M059J (cell line): ENCODE measurements around the gene ERFE. TPM values are rescaled to one million over a fixed set of nuclear protein-coding genes. Genes with fewer than 3 reads are reported as not detected.

Experiments used
- DNase-seq: peaks from one replicate; pipeline ENCODE4 v3.0.0-alpha.2; 2012; ENCODE audit warnings: low read depth
- total RNA-seq: library from RNA; depleted of rRNA; stranded (reverse); fragments of >200 nt; shearing (Covaris generic); gene quantifications from 2 replicates; pipeline ENCODE4 v1.2.3, GENCODE V29; 2014

The ERFE gene
- total RNA-seq, 1 experiment from 2014 or later, result 1.6 TPM

DNA sequence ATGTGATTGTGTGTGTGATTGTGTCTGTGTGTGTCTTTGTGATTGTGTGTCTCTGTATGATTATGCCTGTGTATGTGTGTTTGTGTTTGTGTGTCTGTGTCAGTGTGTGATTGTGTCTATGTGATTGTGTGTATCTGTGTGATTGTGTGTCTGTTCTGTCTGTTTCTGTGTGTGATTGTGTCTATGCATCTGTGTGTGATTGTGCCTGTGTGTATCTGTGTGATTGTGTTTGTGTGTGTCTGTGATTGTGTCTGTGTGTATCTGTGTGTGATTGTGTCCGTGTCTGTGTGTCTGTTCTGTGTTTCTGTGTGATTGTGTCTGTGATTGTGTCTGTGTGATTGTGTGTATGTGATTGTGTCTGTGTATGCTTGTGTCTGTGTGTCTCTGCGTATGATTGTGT, 32.4 kb upstream of the ERFE start:
- DNase-seq, result no peak

DNA sequence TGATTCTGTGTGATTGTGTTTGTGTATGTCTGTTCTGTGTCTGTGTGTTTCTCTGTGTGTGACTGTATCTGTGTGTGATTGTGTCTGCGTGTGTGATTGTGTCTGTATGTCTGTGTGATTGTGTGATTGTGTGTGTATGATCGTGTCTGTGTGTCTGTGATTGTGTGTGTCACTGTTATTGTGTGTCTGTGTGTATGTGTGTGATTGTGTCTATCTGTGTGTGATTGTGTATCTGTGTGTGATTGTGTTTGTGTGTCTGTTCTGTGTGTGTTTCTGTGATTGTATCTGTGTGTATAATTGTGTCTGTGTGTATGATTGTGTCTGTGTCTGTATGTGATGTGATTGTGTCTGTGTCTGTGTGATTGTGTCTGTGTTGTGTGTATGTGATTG, 32.0 kb upstream of the ERFE start:
- no peak for DNase-seq

DNA sequence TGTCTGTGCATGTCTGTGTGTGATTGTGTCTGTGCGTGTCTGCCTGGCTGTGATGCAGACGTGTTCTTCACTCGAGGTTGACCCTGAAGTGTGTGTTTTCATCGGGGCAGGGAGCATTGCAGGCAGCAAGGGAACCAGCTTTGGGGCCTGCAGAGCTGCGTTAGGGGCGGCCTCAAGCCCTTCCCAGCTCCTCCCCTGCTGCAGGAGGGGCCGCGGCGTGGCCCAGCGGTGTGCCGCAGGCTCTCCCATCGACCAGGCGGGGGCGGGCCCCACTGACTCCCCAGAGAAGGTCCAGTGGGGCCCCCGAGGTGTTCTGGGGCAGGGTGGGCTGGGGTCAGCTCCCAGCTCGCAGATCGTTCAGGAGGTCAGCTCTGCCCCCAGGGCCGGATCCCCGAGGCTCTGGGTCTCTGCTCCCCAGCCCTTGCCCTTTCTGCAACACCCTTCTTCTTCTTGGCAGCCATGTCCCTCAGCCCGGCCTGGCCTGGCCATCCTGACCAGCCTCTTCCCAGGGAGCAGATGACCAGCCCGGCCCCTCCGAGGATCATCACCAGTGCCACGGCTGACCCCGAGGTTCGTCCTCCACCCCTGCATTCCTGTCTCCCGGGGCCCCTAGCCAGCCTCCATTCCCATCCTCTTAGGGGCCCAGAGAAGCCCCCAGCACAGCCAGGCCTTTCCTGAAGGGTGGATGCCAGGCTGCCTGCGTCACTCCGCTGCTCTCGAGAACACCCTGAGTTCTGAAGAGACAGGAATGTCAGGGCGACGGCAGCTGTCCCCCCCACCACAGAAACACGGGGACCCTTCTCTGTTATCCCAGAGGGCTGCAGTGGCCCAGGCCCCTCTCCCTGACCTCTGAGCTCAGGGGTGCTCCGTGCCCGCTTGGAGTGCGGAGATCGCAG, 31.4 kb upstream of the ERFE start:
- DNase-seq, result no peak

DNA sequence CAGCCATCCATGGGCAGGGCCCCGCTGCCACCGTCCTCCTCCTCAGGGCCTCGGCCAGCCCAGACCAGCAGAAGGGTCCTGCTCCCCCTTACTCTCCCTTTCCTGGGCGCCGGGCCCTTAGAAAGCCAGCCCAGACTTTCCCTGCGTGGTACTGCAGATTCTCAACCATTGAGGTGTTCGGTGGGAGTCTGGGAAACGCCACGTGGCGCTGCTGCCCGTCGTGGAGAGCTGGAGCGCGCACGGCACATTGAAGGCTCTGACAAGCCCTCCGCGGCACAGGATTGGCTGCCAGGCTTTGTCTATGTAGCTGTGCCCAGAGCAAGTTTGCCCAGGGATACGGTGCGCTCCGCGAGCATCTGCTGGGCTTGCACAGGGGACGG, 30.7 kb upstream of the ERFE start:
- no peak for DNase-seq

DNA sequence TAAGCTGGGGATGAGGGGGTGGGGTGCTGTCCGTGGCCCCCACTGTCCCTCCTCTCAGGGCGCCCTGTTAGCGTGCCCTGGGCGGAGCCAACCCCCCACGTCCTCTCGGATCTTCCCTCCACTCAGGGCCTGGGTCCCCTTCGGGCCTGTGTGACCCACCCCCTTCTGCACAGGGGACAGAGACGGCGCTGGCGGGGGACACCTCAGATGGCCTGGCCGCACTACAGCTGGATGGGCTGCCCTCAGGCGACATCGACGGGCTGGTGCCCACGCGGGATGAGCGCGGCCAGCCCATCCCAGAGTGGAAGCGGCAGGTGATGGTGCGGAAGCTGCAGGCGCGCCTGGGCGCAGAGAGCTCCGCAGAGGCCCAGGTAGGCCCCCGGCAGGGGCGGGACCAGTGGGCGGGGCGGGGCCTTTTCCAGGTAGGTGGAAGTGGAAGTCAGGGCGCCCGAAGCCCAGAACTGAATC, 30.2 kb upstream of the ERFE start:
- no peak for DNase-seq

DNA sequence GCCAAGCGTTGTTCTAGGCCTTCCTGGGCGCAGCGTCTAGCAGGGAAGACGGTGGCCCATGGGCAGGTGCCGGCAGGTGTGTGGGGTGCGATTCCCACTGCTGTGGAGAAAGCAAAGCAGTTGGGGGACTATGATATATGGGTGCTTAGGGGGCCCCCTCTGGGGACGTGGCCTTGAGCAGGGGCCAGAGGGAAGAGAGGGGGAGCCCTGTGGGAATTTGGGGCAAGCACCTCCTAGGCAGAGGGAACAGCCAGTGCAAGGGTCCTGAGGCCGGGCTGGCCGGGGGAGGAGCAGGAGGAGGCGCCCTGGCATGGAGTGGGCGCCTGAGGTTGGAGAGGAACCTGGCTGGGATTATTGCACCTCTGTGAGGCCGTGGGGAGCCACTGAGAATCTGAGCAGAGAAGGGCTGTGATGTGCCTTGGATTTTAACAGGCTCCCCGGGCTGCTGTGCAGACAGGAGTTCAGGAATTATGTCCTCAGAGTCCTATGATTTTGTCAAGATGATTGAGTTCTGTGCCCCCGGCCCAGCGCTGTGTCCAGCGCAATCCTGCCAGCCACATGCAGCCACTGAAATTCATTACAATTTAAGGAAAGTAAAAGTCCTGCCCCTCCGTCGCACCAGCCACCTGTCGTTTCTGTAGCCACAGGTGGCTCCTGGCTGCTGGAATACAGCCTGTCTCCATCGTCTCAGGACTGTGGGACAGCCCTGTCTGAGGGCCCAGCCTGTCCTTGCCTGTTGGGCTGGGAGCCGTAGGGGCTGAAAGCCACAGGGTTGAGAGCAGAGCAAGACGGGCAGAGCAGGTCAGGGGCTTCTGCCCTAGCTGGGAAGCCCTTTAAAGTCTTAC, 29.4 kb upstream of the ERFE start:
- DNase-seq, result no peak

DNA sequence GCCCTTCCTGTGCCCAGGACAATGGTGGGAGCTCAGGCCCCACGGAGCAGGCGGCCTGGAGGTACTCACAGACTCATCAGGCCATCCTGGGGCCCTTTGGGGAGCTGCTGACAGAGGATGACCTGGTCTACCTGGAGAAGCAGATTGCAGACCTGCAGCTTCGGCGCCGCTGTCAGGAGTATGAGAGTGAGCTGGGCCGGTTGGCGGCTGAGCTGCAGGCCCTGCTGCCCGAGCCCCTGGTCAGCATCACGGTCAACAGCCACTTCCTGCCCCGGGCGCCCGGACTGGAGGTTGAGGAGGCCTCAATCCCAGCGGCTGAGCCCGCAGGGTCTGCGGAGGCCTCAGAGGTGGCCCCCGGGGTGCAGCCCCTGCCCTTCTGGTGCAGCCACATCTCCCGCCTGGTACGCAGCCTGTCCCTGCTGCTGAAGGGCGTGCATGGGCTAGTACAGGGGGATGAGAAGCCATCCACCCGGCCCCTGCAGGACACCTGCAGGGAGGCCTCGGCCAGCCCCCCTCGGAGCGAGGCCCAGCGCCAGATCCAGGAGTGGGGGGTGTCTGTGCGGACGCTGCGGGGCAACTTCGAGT, 28.6 kb upstream of the ERFE start:
- no peak for DNase-seq

DNA sequence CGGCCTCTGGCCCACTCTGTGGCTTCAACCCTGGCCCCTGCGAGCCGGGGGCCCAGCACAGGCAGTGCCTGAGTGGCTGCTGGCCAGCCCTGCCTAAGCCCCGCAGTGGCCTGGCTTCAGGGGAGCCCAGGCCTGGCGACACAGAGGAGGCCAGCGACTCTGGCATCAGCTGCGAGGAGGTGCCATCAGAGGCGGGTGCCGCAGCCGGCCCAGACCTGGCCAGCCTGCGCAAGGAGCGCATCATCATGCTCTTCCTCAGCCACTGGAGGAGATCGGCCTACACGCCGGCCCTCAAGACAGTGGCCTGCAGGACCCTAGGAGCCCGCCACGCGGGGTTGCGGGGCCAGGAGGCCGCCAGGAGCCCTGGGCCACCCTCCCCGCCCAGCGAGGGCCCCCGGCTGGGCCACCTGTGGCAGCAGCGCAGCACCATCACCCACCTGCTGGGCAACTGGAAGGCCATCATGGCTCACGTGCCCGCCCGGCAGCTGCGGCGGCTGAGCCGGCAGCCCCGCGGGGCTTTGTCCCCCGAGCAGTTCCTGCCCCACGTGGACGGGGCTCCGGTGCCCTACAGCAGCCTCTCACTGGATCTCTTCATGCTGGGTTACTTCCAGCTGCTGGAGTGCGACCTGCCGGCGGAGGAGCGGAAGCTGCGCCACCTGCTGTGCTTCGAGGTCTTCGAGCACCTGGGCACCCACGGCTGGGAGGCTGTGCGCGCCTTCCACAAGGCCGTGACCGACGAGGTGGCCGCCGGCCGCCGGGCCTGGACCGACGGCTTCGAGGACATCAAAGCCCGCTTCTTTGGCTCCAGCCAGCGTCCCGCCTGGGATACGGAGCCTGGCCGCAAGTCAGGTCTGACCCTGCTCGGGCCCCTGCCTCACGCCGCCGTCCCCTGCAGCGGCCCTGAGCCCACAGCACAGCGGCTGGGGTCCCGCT, 27.8 kb upstream of the ERFE start:
- no peak for DNase-seq

DNA sequence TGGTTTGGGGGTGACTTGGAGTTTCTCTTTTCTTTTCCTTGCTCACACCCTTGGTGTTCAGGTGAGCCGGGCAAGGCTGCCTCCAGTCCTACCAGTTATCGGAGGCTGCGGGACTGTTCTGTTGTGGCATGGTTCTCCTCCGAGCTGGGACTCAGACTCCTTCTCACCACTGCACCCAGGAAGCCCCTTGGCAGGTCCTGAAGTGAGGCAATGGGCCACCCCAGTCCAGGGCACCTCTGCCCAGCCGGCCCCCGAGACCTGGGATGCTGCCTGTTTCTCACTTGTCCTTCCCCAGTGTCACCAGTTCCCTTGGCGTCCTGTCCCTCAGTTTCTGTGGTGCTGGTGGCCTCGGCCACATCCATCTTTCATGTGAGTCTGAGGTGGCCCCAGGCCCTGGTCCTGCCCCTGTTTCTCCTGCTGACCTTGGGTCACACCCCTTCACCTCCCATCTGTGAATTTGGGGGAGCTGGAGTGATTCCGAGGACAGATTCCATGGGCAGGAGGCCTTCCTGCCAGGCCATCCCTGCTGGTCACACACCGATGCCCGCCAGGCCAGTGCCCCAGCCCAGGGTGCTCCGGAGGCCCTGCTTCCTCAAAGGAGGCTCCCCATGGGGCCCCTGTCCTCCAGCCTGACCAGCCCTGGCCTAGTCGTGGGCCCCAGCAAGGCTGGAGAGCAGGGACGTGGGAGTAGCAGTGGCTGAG, 26.9 kb upstream of the ERFE start:
- no peak for DNase-seq

DNA sequence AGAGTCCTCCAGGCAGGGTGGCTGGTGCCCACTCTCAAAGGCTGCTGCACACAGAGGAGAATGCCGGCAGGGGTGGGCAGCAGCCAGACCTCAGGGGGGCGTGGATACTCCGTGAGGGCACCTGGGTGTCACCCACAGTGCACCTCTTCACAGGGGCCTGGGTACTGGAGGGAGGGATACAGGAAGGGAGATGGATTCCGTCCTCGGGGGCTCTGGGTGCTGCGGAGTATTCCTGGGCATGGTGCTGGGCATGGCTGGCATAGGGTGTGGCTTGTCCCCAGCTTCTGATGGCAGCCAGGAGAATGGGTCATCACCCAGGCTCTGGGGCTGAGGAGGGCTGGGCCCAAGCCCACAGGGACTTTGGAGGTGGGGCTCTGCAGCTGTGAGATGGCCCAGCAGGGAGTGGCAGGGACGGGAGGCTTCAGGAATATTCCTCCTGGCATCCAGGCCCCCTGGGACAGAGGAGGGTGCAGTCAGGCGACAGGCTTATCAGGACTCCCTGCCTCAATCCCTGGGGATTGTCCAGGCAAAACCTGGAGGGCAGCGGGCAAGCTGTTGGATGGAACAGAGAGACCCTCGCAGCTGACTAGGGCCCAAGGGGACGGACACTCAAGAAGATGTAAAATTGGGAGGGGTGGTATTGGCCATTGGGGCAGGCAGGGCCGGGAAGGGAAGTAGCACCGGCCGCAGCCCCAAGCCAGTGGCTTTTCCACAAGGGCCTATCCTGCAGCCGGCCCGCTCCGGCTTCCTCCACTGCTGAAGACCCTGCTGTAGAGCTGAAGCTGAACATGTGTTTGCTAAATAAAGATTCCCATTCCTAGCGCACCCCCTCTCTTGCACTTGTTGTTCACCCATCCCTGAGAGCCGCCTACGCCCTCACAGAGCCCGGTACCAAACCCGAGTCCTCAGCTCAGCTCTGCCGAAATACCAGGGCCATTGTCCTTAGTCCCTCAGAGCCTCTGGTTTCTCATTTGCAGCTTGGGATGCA, 26.0 kb upstream of the ERFE start:
- no peak for DNase-seq

DNA sequence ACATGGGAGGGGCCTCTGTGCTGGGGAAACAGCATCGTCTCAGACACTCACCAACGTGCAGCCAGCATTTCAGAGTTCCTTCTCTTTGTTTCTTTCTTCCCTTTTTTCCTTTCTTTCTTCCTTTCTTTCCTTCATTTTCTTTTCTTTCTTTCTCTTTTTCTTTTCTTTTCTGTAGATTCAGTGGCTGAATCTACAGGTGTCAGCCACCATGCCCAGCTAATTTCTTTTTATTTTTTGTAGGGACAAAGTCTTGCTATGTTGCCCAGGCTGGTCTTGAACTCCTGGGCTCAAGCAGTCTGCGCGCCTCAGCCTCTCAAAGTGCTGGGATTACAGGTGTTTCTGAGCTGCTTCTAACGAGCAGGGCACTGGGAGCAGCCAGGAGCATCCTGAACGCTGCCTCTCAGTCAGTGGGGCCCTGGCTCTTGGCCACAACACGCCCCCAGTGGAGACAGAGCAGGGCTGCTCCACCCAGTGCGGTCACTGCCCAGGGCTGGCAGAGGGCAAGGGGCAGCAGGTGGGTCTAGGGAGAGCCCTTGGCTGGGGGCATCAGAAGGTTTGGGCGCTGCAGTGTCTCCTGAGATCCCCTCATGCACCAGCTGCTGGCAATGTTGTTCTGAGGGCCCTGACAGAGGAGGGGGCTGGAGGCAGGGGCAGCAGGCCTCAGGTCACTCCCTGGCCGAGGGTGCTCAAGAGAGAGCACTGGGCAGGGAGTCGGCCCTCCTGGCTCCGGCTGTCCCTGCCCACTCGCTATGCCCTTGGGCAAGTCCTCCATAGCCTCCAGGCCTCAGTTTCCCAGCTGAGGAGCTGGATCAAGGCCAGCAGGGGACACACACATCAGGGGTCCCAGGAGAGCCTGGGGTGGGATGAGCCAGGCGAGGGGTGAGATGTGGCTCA, 25.0 kb upstream of the ERFE start:
- no peak for DNase-seq

DNA sequence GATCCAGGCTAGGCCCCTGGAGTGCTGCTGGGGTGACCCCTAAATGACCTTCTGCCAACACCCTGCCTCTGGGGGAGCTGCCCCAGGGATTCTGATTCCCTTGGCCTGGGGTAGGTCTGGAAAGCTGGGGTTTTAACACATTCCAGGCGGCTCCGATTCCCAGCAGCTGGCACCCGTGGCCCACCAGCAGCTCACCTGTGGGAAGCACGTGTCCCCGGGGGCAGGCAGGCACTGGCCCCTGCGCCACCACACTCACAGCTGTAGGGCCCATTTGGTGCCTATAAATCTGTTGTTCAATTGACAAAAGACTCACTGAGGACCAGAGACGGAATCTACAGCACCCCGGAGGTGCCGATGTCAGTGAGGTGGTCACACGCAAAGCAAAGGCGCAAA, 24.4 kb upstream of the ERFE start:
- DNase-seq, result no peak

DNA sequence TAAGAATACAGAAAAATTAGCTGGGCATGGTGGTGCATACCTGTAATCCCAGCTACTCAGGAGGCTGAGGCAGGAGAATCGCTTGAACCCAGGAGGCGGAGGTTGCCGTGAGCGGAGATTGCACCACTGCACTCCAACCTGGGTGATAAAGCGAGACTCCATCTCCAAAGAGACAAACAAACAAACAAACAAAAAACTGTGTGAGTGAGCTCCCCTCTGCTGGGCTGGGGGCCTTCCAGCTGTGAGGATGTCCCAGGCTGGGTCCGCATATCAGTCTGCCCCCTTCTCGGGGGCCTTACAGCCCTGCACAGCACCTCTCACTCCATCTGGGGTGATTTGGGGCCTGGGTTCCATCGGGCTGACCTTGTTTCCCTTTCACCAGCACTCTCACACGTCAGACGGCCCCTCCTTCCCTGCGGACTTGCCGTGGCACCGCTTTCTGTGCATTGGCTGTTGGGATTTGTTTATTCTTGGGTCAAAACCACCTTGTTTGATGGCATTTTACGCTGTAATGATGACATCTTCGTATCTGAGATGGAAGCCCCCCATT, 23.1 kb upstream of the ERFE start:
- no peak for DNase-seq

DNA sequence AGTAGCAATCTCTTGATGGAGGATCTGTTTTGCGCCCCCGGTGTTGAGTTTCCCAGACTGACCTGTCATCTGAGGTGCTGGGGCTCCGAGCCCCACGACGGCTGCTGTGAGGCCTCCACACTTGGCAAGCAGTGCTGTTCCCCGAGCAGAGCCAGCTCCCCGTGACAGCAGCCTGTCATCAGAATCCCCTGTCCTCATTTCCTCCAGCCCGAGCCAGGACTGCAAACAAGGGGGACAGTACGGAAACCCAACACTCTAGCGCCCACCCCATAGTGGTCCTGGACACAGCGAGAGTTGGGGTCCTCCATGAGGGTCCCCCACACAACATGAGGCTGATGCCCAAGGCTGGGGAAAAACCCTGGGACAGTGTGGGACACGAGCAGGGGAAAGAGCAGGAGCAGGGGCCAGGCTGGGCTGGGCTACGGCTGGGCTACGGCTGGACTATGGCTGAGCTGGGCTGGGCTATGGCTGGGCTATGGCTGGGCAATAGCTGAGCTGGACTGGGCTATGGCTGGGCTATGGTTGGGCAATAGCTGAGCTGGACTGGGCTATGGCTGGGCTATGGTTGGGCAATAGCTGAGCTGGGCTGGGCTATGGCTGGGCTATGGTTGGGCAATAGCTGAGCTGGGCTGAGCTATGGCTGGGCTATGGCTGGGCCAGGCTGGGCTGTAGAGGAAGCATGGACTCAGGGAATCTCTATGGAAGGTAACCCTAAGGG, 21.8 kb upstream of the ERFE start:
- peak; percentile 34 for DNase-seq

DNA sequence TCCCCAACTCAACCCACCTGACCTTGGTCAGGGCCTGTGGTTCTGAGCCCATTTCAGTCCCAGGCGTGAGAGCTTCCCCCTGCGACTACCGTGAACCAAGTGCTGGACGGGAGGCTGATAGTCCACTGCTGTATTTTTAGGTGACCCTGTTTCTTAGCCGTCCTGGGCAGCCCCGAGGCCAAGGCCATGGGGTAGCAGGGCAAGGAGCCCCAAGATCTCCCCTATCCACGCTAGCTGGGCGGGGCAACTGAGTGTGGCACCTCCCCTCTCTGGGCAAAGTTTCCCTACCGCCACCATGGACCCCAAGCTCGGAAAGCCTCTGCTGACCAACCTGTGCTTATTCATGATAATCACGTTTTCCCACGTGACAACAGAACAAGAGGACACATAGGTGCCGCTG, 20.9 kb upstream of the ERFE start:
- no peak for DNase-seq

DNA sequence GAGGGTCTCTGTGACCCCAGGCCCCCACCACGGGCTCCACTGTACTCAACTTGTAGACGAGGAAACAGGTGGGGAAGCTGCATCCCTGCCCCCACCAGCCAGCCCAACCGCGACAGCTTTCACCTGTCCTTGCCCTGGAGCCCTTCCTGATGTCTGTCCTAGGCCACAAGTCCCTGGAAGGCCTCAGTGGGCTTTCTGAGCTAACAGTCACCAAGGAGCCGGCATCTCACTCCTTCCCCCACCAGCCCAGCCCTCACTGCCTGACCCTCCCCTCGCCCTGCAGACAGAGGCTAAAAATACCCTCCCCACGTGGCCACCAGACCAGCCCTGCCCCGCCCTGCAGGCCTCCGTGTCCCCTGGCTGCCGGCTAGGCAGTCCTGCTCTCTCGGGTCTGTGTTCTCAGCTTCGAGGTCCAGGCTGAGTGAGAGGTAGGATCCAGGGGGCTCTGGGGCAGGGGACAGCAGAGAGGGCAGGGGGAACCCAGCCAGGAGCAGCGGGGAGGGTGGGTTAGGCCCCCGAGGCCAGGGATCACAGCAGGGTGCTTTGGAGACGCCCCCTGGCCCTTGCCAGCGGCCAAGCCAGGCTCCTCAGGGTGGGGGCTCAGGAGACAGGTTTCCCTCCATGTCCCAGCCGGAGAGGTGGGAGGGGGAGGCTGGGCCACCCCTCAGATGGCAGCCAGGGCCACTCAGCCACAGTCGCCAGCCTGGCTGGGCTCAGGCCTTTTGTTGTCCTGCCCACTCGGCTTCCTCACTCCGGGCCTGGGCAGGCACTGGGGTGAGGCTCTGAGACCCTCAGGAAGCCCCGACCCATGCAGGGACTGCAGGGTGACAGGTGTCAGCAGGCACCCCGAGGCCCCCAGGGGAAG, 20.2 kb upstream of the ERFE start, which contains the start of gene KLHL30:
Gene KLHL30 (plus strand): TSS at position 338 of the 865 bp plus-strand sequence. CDS start 2,087 bp downstream, outside the sequence.
- DNase-seq, result no peak
